RCC 7860 (cell line): Measurements from ENCODE around the gene HTRA3.

ENCODE experiments used
- DNase-seq: peaks from one replicate; pipeline ENCODE4 v3.0.0-alpha.2; 2015; ENCODE audit warnings: low spot score
- FAIRE-seq: peaks from 2 replicates; lab custom pipeline; 2012; peaks lifted over from hg19 to GRCh38; lab: Jason Lieb, UNC

Gene HTRA3

GRCh38 chr4:8269535-8270417 lies at the start of gene HTRA3:
HTRA3 (plus strand) TSS chr4:8269754; CDS start chr4:8269969, 215 bp downstream.
- no peak for FAIRE-seq

GRCh38 chr4:8220661-8221450 lies 48.7 kb upstream of the HTRA3 start:
- no peak for FAIRE-seq
- DNase-seq, result no peak

More at GRCh38 chr4:8269535-8270417, at the start of gene HTRA3:
- DNase-seq, result no peak

- FAIRE-seq, result no peak
- DNase-seq, result no peak
Observed at GRCh38 chr4:8221476-8221875, 48.1 kb upstream of the HTRA3 start.

GRCh38 chr4:8221985-8222384 lies 47.6 kb upstream of the HTRA3 start:
- no peak for DNase-seq

GRCh38 chr4:8222609-8223388 lies 46.8 kb upstream of the HTRA3 start:
- no peak for DNase-seq
- FAIRE-seq, result no peak

More at GRCh38 chr4:8221985-8222384, 47.6 kb upstream of the HTRA3 start:
- FAIRE-seq, result no peak

- FAIRE-seq, result no peak
Observed at GRCh38 chr4:8224267-8224974, 45.1 kb upstream of the HTRA3 start.

GRCh38 chr4:8224975-8225625 lies 44.5 kb upstream of the HTRA3 start:
- DNase-seq, result no peak
- FAIRE-seq, result no peak

More at GRCh38 chr4:8224267-8224974, 45.1 kb upstream of the HTRA3 start:
- no peak for DNase-seq

GRCh38 chr4:8225706-8226443 lies 43.7 kb upstream of the HTRA3 start:
- FAIRE-seq, result no peak
- DNase-seq, result no peak

- FAIRE-seq (no peak), DNase-seq (no peak)
Observed at GRCh38 chr4:8227201-8227770, 42.3 kb upstream of the HTRA3 start.

GRCh38 chr4:8227771-8228318 lies 41.7 kb upstream of the HTRA3 start:
- no peak for DNase-seq
- FAIRE-seq, result no peak

- DNase-seq (peak; percentile 77), FAIRE-seq (no peak)
Observed at GRCh38 chr4:8228319-8229250, 41.0 kb upstream of the HTRA3 start.

GRCh38 chr4:8229331-8229975 lies 40.1 kb upstream of the HTRA3 start:
- DNase-seq (no peak), FAIRE-seq (no peak)

- no peak for FAIRE-seq
- no peak for DNase-seq
Observed at GRCh38 chr4:8230033-8230432, 39.5 kb upstream of the HTRA3 start.

GRCh38 chr4:8230891-8231290 lies 38.7 kb upstream of the HTRA3 start:
- DNase-seq, result no peak
- FAIRE-seq, result no peak

- DNase-seq, result no peak
- no peak for FAIRE-seq
Observed at GRCh38 chr4:8231551-8232049, 38.0 kb upstream of the HTRA3 start.

GRCh38 chr4:8232748-8233147 lies 36.8 kb upstream of the HTRA3 start:
- DNase-seq (no peak), FAIRE-seq (no peak)
